AG09309 (cell line): ENCODE measurements around the gene GRM8.

Experiments used
- DNase-seq: peaks from one replicate; pipeline ENCODE4 v3.0.0-alpha.2; 2010; ENCODE audit warnings: low read depth
- H3K4me3 ChIP-seq: 2 replicates; pipeline ENCODE4 v1.5.1; 2011; ENCODE audit warnings: mild to moderate bottlenecking, low read depth, low read length, moderate library complexity; ENCODE audit not compliant: control insufficient read depth
- CTCF ChIP-seq: IDR thresholded peaks from 2 replicates; pipeline ENCODE4 v1.5.1; 2011; ENCODE audit warnings: mild to moderate bottlenecking, low read depth, low read length, inconsistent platforms; ENCODE audit not compliant: insufficient read depth, control insufficient read depth; ENCODE audit errors: missing control alignments

GRM8 gene

GRCh38 chr7:127252377-127252713 lies 396 bp downstream of the GRM8 start:
- H3K4me3 ChIP-seq = peak overlapping the region; percentile 81
- TF ChIP-seq CTCF = no peak
- DNase-seq = no peak

GRCh38 chr7:127251465-127252376 lies 1.0 kb downstream of the GRM8 start:
- TF ChIP-seq CTCF = no peak
- peak overlapping the region; percentile 81 for H3K4me3 ChIP-seq
- DNase-seq = no peak

GRCh38 chr7:127251036-127251464 lies 1.7 kb downstream of the GRM8 start:
- no peak for TF ChIP-seq CTCF
- no peak for DNase-seq
- no peak overlapping the region for H3K4me3 ChIP-seq

- TF ChIP-seq CTCF = no peak
- no peak overlapping the region for H3K4me3 ChIP-seq
- DNase-seq = no peak
Observed at GRCh38 chr7:127250312-127251035, 2.3 kb downstream of the GRM8 start.

GRCh38 chr7:127245607-127246006 lies 7.1 kb downstream of the GRM8 start:
- no peak for TF ChIP-seq CTCF
- DNase-seq = no peak
- H3K4me3 ChIP-seq = no peak overlapping the region

- H3K4me3 ChIP-seq = no peak overlapping the region
- TF ChIP-seq CTCF = no peak
- no peak for DNase-seq
Observed at GRCh38 chr7:127245002-127245401, 7.7 kb downstream of the GRM8 start.
